Ectodermal cell (in vitro differentiated cells): Measurements from ENCODE around the gene SGCE.

Experiments
- H3K27ac ChIP-seq: 2 replicates; pipeline ENCODE4 v1.7.0; 2013; ENCODE audit warnings: mild to moderate bottlenecking, low read depth, low read length; ENCODE audit not compliant: insufficient read depth, poor library complexity, severe bottlenecking
- H3K27me3 ChIP-seq: 2 replicates; pipeline ENCODE4 v1.7.0; 2013; ENCODE audit warnings: mild to moderate bottlenecking, low read length; ENCODE audit not compliant: insufficient read depth, control insufficient read depth, poor library complexity, severe bottlenecking
- H3K36me3 ChIP-seq: one replicate; pipeline ENCODE4 v1.7.0; 2013; ENCODE audit warnings: low read length; ENCODE audit not compliant: control insufficient read depth, insufficient read depth
- H3K4me1 ChIP-seq: one replicate; pipeline ENCODE4 v1.7.0; 2013; ENCODE audit warnings: low read length; ENCODE audit not compliant: control insufficient read depth, insufficient read depth
- H3K4me3 ChIP-seq: 2 replicates; pipeline ENCODE4 v1.7.0; 2013; ENCODE audit warnings: low read depth, low read length, control low read depth; ENCODE audit not compliant: insufficient read depth
- H3K9me3 ChIP-seq: 2 replicates; pipeline ENCODE4 v1.7.0; 2013; ENCODE audit warnings: mild to moderate bottlenecking, low read length, moderate library complexity; ENCODE audit not compliant: control insufficient read depth
- WGBS, 2 experiments: methylation state at CpG; one replicate each; pipeline ENCODE4 v1.1.7; 2013; ENCODE audit warnings: missing lambda C conversion rate in 2 of 2; 5-methylcytosine and 5-hydroxymethylcytosine counted together

The SGCE gene

DNA sequence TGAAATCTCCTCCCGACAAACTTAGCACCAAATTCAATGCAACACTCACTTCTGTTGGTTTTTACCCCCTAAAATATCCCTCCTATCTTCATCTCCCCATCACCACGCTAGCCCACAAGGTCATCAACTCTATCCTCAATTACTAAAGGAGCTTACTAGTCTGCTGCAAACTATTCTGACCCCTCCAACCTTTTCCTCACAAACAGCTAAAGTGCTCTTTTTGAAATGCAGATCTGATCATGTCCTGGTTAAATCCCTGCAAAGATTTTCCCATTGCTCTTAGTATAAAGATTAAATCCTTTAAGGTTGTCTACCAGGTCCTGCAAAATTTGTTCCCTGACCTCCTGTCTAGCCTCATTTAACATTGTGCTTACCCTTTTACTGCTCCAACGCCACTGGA lies 8.6 kb downstream of the SGCE start:
- no peak overlapping the region for H3K27ac ChIP-seq
- H3K36me3 ChIP-seq = no peaks in the 10 kb centered on the region
- H3K4me3 ChIP-seq = no peak overlapping the region
- peaks cover 9% of the 10 kb centered on the region for H3K4me1 ChIP-seq
- 71 to 73% methylated on average over 3 of the region's 3 CpGs for WGBS, 2 experiments
- H3K9me3 ChIP-seq = no peaks in the 10 kb centered on the region
- no peaks in the 10 kb centered on the region for H3K27me3 ChIP-seq

DNA sequence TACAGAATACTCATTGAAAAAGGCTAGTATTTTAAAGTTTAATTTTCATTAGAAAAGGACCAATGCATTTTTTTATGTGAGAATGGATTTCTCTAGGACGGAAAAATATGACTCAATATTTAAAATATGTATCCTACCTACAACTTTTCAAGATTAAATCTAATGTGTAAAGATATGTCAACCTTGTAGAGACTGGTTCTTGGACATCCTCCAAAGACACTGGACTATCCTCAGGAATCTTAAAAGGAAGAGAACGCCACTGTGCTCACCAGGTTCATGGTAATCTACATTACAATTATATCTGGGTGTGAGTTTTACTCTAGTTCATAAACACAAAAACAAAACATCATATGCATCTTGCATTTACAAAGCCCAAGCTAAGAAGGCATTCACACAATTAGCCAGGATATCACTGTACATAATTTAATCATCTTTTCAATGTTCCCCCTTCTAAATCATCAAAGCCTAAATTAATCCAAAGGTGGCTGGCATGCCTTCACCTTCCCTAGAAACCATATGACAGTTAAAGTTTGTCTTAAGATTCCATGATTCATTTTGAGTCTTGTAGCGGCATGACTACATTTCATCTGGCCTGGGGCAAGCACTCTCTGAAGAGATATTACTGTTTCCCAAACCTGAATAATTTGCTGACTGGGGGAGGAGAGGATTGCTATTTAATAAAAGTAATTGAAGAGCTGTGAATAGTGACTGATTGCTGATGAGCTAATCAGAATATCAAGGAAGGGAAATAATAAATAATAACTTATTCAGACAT lies 12.0 kb downstream of the SGCE start:
- no peak overlapping the region for H3K4me3 ChIP-seq
- no peaks in the 10 kb centered on the region for H3K36me3 ChIP-seq
- H3K9me3 ChIP-seq = no peaks in the 10 kb centered on the region
- WGBS, 2 experiments = 100% methylated on average over 1 to 2 of the region's 3 CpGs
- H3K27me3 ChIP-seq = no peaks in the 10 kb centered on the region
- H3K4me1 ChIP-seq = peaks cover 5% of the 10 kb centered on the region
- H3K27ac ChIP-seq = no peak overlapping the region

DNA sequence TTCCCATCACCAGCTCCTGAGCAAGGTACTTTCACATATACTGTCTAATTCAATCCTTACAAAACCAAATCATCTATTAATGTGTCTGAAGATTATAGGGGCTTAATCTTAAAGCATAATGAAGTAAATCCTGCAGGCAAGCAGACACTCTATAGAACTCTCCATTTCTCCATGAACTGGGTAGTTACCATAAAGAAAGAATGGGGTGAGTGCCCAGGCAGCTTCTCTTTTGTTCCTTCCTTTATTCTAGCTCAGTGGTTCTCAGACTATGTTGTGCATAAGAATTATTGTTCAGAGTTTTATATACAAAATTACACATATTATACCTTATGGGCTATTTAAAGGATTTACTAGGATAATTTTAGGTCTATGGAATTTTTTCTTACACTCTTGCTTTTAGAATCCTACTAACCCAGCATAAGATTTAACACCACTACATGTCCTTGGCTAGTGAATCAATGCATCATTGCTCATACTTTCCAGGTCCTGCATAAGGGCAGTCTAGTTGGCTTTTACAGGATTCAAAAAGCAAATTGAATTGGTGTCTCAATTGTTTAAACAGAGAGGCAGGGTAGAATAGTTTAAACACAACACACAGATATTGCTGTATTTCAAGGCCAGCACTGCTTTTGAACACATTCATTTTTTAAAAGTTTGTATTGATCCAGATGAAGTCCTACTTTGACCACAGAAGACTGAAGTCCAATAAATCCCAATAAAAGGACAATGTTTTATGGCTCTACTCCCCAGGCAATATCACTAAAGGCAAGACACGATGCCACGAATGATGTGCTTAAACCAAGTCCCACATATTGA lies 12.9 kb downstream of the SGCE start:
- 83% methylated on average over 2 of the region's 2 CpGs; no CpG with 5 or more reads in 1 of the 2 experiments for WGBS, 2 experiments
- Histone ChIP-seq H3K27ac (no peak overlapping the region), H3K4me1 (no peaks in the 10 kb centered on the region), H3K36me3 (no peaks in the 10 kb centered on the region), H3K27me3 (no peaks in the 10 kb centered on the region), H3K9me3 (no peaks in the 10 kb centered on the region), H3K4me3 (no peak overlapping the region)

- Histone ChIP-seq H3K27me3 (no peaks in the 10 kb centered on the region), H3K9me3 (no peaks in the 10 kb centered on the region), H3K36me3 (no peaks in the 10 kb centered on the region), H3K4me3 (no peak overlapping the region), H3K27ac (no peak overlapping the region), H3K4me1 (no peaks in the 10 kb centered on the region)
- WGBS, 2 experiments = 100% methylated on average over 1 of the region's 1 CpG
These were observed 16.5 kb downstream of the SGCE start for GRCh38 chr7:94639384-94639783.

DNA sequence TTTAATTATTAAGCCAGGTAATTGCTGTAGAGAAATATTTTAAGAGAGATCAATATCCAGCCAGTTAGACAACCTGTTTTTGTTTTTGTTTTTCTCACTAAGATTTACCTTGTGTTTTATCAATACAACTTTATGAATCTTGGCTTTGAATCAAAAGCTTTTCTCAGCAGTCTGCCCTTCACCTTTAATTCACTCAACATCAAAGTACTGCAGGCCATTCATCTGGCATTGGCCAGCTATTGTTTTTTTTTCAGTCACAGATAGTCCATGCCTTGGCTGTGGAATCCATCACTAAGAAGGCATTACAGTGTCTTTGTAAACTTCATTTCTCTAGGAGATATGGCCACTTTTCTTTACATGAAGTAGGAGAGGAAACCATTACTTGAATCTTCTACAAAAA lies 20.2 kb downstream of the SGCE start:
- no peaks in the 10 kb centered on the region for H3K27me3 ChIP-seq
- H3K36me3 ChIP-seq = no peaks in the 10 kb centered on the region
- no peak overlapping the region for H3K4me3 ChIP-seq
- no peaks in the 10 kb centered on the region for H3K9me3 ChIP-seq
- peaks cover 7% of the 10 kb centered on the region for H3K4me1 ChIP-seq
- no peak overlapping the region for H3K27ac ChIP-seq

DNA sequence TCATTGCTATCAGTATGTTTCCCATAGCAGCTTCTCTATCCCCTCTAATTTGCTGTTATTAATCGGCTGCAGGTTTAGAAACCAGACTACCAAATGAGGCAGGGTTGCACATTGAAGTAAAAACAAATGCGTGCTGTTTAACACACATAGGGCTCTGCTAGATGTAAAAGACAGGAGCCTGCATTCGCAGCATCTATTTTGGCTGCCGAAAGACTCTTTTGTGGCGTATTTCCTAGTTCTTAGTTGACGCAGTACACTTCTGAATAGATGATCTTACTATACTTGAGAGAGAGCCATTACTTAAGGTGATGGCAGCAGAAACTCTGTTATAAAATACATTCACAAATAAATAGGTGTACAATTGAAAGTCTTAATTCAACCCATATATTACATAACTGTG lies 21.4 kb downstream of the SGCE start:
- peaks cover 7% of the 10 kb centered on the region for H3K4me1 ChIP-seq
- WGBS, 2 experiments = 95 to 97% methylated on average over 5 to 6 of the region's 6 CpGs

GRCh38 chr7:94633687-94634086 lies 22.2 kb downstream of the SGCE start:
- no peaks in the 10 kb centered on the region for H3K9me3 ChIP-seq
- H3K4me3 ChIP-seq = no peak overlapping the region
- no peaks in the 10 kb centered on the region for H3K27me3 ChIP-seq
- H3K36me3 ChIP-seq = no peaks in the 10 kb centered on the region
- WGBS, 2 experiments = 82 to 92% methylated on average over 1 of the region's 2 CpGs
- no peak overlapping the region for H3K27ac ChIP-seq
- H3K4me1 ChIP-seq = peaks cover 7% of the 10 kb centered on the region

More for the DNA sequence above, 21.4 kb downstream of the SGCE start:
- Histone ChIP-seq H3K9me3 (no peaks in the 10 kb centered on the region), H3K4me3 (no peak overlapping the region), H3K27me3 (no peaks in the 10 kb centered on the region), H3K27ac (no peak overlapping the region), H3K36me3 (no peaks in the 10 kb centered on the region)

DNA sequence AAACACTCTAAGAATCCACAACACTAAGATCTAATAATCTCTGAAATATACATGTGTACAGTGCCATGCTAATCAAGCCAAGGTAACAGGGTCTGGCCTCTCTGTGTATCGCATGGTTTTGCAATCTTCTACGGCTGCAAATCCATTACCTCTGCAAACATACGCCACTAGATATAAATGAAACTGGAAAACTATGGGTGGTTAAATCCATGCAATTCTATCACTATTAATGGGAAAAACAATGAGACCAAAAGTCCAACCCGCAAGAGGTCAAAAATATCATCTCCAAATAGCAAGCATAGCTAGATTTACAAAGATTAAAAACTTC lies 23.0 kb downstream of the SGCE start:
- H3K27ac ChIP-seq = peak overlapping the region; percentile 3
- H3K27me3 ChIP-seq = no peaks in the 10 kb centered on the region
- H3K4me1 ChIP-seq = peaks cover 7% of the 10 kb centered on the region
- WGBS, 2 experiments = 97 to 100% methylated on average over 1 to 4 of the region's 4 CpGs
- no peaks in the 10 kb centered on the region for H3K9me3 ChIP-seq
- no peak overlapping the region for H3K4me3 ChIP-seq
- no peaks in the 10 kb centered on the region for H3K36me3 ChIP-seq

DNA sequence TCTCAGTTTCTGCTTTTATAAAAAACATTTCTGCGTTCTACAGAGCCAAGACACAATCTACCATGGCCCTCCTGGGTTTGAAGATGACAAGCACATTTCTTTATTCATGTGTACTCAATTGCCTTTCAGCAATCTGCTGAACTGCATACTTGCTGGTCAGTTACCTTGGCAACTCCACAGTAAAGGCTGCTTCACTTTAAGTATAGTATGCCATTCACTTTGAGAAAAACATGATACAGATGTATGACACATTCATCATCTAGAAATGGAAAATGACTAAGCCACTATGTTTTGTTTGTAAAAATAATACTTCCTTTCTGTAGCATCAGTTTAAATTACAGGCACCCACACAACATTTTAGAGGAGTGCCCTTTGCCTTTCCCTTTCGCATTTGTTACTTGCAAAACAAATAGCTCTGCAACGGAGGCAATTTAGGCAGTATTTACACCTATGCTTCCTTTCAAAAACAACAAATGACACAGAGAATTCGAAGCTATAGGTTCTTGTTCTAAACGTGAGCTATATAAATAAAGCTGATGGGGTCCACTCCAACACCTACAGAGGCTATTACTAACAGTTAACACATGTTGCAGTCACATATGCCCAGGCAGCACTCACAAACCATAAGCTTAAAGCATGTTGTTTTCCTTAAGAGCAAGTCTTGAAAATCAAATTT lies 23.5 kb downstream of the SGCE start:
- H3K27ac ChIP-seq = peak overlapping the region; percentile 3
- WGBS, 2 experiments = 51 to 53% methylated on average over 3 to 5 of the region's 5 CpGs
- no peaks in the 10 kb centered on the region for H3K27me3 ChIP-seq

DNA sequence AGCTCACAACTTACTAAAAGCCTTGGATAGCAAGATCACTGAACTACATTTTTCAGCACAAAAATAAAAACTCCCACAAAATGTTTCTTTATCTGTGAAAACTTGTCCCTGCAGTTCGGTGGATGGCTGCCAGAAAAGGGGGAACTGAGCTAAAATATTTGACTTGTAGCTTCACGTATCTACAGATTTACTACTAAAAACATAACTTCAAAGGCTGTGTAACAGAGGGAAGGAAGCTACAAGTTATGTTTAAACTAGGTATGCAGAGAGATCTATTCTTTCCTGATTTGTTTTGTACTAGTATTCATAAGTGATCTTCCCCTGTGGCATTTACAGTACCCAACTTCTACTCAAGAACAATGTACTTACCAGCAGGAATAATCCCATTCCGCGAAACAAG lies 25.1 kb downstream of the SGCE start:
- H3K4me1 ChIP-seq = peaks cover 7% of the 10 kb centered on the region
- no peaks in the 10 kb centered on the region for H3K36me3 ChIP-seq
- no peak overlapping the region for H3K27ac ChIP-seq
- H3K9me3 ChIP-seq = no peaks in the 10 kb centered on the region
- no peaks in the 10 kb centered on the region for H3K27me3 ChIP-seq
- WGBS, 2 experiments = 81 to 92% methylated on average over 1 to 2 of the region's 4 CpGs
- no peak overlapping the region for H3K4me3 ChIP-seq

More for the DNA sequence above, 23.5 kb downstream of the SGCE start:
- H3K9me3 ChIP-seq = no peaks in the 10 kb centered on the region
- no peaks in the 10 kb centered on the region for H3K36me3 ChIP-seq
- H3K4me1 ChIP-seq = peaks cover 7% of the 10 kb centered on the region
- H3K4me3 ChIP-seq = no peak overlapping the region
